NCI-H2196 (cell line): ENCODE measurements around the gene M1AP.

Experiments used
- DNase-seq: peaks from one replicate; lab custom pipeline; 2025; ENCODE audit not compliant: unreplicated experiment; lab: John Stamatoyannopoulos, UW

M1AP gene, protein sequence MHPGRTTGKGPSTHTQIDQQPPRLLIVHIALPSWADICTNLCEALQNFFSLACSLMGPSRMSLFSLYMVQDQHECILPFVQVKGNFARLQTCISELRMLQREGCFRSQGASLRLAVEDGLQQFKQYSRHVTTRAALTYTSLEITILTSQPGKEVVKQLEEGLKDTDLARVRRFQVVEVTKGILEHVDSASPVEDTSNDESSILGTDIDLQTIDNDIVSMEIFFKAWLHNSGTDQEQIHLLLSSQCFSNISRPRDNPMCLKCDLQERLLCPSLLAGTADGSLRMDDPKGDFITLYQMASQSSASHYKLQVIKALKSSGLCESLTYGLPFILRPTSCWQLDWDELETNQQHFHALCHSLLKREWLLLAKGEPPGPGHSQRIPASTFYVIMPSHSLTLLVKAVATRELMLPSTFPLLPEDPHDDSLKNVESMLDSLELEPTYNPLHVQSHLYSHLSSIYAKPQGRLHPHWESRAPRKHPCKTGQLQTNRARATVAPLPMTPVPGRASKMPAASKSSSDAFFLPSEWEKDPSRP

DNA sequence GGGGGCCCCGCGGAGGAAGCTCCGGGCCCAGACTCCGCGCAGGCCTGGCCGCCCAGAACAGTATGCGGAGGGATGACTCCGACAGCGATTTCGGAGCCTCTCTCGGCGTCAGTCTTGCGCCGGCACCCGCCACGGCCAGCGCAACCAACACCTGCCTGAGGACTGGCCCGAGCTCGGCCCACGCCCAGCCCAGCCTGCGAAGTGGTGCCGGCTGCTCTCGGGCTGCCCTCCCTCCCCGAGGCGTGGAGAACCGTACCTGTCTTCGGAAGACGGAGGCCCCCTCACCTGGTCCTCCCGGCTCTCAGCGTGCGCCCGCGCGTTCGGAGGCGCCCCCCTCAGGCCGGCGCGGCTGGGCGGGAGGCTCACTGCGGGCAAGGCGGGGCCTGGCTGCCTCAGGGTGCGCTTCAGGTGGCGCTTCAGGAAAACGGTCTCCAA, at the start of gene M1AP:
TSS of gene M1AP (minus strand) at position 322 of the 435 bp plus-strand sequence. CDS start 8,055 bp downstream, outside the sequence.
- no peak for DNase-seq

DNA sequence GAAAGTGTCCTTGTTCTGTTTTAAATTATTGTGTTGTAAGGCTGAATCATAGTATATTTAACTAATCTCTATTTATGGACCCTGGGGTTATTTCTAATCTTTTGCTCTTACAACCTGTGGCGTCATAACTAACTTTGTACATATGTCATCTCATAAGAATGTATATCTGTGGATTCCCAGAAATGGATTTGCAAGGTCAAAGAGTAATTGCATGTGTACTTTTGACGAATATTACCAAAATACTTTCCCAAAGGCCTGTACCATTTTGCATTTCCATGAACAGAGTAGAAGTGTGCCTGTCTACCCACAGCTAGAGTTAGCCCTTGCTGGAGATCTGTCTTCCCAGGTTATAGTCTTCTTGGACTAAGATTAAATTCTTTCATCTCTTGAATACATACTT, 48.7 kb upstream of the M1AP start:
- DNase-seq: no peak

DNA sequence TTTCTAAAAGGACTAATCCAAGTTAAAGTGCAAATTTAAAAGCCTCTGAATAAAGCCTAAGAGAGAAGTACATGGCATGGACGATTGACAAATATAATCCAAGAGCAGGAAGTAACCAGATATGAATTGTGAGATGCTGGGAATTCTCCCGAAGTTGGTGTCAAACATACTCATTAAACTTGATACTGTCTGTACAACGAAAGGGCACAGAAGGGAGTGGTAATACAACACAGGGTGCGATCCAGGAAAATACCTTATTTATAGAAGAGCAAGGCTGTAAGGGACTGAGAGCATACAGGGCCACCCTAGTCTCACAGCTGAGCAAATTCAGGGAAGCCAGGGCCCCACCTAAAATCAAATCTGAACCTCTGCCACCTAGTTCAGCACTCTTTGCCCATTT, 47.5 kb upstream of the M1AP start:
- DNase-seq: no peak

DNA sequence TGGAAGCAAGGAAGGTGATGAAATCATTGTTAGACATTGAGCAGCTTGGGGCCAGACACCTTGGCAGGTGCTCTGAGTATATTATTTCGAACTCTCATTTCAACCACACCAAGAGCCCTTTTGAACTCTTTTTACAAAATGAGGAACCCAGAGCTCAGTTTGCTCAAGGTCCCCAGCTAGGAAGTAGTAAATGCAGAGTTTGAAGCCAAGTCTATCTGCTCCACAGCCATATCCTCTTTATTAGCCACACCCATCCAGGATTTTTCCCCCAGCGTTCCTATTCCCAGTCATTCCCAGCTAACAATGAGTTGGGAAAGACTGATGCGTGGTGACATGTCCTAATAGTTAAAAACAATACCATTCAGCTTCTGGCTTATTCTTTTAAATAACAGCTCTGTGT, 46.2 kb upstream of the M1AP start:
- DNase-seq: peak; percentile 11

DNA sequence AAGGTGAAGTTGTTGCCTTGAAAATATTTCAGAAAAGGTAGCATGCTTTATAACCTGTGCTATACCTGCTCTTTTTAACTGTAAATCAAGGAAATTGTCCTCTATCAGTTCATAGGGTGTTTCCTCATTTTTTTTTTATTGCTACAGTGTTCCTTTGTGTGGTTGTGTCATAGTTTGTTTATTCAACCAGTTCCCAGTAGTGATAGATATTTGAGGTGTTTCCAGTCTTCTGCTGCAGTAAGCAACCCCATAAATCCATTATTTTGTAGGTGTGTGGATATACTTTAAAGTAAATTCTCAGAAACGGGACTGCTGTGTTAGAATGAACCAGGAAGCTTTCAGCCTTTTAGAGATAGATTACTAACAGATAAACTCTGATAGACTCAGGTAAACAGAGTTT, 45.5 kb upstream of the M1AP start:
- no peak for DNase-seq

DNA sequence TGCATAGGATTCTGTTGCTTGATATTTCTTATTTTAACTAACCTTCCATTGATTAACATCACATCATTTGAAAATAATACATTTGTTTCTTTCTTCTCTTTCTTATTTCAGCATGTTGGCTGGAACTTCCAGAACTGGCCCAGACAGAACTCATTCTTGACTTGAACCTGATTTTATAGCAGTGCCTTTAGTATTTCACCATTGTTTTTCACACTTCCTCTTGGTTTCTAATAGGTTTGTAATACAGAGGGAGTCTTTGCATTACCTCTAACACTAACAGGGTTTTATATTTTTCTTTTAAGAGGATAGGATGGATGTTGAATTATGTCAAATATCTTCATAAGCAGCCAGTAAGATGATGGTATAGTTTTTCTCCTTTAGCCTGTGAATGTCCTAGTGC, 45.1 kb upstream of the M1AP start:
- no peak for DNase-seq

DNA sequence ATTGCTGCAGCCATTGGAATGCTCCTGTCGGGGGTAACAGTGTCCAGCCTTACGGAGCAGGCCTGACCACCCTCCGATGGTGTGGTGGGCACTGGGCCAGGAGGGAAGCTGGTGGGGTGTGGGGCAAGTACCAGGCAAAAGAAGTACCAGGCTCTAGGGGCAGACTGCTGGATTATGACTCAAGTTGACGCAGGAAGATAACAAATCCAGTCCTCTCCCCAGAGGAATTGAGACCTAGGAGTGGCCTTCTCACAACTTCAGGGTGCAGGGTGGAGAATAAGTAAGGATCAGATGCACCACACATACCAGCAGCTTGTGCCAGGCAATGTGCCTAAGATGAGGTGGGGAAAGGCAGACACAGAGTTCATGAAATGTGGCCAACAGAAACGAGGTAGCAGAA, 43.8 kb upstream of the M1AP start:
- no peak for DNase-seq

DNA sequence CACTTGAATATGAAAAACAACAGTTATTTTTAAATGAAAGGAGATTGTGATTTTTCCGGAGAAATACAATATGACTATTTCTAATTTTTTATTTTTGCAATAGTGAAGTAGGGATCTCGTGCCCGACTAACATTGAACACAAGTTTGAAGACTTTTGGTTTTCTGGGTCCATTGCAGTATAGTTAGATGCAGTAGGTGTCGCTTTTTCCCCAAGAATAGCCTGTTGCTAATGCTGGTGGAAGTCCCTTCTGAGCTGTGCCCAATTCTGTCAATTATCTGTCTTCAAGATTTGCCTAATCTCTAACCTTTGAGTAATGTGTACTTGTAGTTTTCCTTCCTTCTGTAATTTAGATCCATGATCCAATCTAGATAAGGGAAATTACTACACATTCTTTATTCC, 42.4 kb upstream of the M1AP start:
- DNase-seq: peak; percentile 33

DNA sequence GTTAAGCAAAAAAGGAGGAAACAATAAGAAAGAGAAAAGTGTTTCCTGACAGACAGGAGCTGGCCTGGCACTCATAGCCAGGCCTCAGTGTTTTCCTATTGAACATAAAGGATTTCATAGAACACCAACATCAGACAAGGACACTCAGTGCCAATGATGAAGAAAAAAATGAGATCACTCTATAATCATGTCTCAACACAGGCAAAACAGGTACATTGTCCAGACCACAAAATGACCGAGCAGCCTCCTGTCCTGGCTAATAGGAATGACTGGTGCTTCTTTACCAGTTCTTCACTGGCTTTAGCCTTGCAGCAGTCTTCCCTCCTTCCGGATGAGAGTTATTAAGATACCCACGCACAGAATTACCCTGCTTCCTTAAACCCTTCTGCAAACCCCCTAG, 41.5 kb upstream of the M1AP start:
- DNase-seq: no peak

DNA sequence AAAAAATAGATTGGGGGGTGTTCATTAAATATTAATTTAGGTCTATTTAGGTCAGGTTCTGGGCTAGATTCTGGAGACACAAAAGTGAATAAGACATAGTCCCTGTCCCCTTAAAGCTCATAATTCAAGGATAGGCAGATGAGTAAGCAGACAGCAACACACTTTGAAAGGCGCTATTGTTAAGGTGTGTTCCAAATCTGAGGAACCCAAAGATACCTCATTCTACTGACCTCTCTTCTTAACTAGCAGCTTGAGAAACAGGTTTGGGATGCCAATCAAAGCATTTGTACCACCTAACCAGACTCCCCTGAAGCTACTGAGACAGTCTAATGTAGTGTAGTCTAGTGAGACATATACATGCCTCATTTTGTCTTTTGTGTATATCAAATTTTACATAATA, 40.8 kb upstream of the M1AP start:
- DNase-seq: no peak

DNA sequence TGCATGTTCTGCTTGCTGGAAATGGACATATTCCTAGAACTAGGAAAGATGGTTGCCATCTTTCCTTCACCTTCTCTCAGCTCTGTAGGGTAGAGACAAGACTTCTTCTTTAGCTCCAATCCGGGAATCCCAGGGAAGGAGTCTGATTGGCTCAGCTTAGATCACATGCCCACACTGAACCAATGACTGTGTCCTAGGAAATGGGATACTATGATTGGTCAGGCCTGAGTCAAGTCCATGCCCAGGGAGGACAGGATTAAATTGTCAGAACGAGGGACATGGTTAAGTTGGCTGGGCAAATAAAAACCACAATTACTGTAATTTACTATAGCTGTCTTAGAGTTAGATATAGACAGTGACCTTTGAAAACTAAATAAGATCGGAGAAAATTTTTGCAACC, 37.3 kb upstream of the M1AP start:
- DNase-seq: no peak

DNA sequence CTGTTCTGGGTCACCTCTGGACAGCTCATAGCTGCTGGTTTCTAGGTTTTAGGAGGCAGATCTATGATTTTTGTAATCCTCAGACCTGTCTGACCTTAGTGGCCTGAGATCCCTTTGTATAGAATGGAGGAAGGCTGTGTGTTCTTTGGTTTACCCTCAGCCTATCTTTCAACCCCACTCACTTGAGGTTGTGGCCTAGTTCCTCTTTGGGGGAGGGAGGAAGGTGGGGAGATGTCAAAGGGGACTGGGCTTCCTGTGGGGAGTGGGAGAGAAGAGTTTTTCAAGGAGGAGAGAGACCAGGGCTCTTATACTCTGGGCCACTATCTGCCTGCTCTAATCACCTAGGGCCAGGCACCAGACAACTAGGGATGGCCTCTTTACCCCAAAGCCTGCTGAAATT, 34.4 kb upstream of the M1AP start:
- DNase-seq: no peak

DNA sequence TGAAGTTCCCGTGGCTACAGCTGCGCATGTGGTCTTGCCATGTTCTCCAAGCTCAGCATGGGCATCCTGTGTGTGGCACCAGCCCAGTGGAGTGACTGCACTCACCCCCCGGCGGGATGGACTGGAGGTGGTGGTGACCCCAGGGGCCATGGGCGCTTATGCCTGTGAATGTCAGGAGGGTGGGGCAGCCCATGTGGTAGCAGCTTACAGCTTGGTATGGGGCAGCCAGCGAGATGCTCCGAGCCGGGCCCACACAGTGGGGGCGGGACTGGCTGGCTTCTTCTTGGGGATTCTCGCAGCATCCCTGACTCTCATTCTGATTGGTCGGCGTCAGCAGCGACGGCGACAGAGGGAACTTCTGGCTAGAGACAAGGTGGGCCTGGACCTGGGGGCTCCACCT, 31.5 kb upstream of the M1AP start:
- no peak for DNase-seq

DNA sequence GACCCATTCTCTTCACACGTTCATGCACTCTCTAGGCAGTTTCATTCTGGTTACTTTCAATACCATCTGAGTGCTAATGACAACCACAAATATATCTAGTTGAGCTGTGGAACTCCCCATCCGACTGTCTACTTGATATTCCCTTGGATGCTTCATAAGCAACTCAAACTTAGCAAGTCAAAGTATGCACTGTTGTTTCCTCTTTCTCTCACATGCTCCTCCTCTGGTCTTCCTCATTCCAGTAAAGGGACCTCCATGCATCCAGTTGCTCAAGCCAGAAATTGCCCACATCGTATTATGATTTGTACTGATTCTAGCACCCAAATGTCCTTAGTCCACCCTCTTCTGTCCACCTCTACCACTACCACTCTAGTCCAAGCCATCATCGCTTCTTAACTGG, 28.2 kb upstream of the M1AP start:
- no peak for DNase-seq

DNA sequence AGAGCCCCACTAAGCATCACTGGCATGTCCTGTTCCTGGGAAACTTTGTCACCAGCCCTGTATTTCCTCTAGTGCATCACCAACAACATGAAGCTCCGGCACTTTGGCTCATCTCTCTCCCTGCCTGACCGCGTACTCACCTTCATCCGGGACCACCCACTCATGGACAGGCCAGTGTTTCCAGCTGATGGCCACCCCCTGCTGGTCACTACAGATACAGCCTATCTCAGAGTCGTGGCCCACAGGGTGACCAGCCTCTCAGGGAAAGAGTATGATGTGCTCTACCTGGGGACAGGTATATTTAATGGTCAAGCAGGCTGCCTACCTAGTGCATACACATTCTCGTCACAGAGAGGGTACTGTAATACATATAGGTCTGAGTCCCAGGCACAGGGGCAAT, 27.0 kb upstream of the M1AP start:
- no peak for DNase-seq

DNA sequence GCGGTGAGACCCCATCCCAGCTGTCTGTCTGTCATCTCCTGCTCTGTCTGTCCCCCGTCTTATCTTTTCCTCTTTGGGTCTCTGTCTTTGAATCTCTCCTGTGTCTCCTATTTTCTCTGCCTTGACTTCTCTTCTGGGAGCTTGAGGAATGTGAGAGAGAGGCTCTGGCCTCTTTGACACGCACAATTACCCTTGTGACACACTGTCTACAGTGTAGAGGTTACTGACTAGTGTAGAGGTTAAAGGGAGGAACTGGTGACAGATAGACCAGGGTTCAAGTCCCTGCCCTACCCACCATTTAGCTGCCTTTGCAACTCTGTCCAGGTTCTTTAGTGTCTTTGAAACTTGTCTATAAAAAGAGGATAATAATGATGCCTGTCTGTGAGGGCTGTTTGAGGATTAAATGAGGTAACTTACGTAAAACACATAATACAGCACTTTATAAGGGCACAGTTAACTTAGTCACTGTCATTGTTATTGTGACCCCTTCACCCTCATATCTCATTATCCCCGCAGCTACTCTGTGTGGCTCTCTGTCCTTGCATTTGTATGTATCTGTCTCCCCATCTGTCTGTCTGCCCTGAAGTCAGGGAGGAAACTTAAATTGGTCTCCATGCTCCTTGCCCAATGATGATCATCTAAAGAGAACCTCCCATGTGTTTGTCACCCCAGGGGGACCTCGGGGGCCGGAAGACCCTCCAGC, 25.8 kb upstream of the M1AP start:
- DNase-seq: no peak

DNA sequence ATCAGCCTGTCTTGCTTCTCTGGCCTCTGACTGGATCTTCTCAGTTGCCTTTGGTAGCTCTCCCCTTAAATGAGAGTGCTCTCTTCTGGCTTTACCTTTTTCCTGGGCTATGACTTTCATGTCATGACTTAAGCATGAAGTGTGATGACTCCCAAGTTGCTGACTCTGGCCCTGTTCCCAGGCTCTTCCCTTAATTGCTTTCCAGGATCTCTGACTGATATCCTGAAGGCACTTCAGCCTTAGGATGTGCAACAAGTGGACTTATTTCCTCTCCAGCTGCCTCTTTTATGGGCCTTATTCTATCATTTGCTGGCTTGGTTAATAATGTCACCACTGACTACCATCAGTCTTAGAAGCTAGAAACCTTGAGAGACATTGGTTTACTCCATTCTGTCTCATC, 23.3 kb upstream of the M1AP start:
- DNase-seq: no peak

DNA sequence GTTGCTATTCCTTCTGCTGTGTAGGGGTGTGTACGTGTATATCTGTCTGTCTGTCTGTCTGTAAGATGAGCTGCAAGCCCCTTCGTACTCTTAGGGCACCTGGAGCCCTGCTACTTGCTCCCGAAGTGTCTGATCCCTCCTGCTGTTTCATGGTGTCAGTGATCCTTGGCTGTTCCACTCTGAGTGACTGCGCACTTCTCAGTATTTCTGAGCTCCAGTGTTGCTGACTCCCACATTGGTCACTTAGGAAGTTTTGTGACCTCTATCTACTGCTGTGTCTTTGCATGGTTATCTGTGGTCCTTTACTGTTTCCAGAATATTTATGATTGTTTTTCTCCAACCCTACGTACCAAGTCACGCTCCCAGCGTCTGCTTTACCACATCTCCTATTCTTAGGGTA, 22.1 kb upstream of the M1AP start:
- DNase-seq: no peak

DNA sequence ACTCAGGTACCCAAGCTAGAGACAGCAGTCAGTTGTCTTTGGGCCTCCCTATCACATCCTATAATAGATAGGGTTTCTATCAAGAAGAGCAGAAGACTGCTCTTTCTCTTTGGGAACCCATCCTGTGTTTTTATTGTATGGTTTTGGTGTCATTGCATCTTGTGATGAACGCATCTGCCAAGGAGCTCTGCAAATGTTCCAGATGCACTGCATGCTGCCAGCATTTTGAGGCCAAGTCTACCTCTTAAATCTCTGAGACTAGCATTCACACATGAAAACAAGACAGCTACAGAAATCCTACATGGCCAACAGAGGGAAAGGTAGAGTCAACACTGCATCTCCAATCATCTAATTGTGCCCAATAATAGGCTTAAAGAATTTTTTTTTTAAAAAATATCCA, 20.0 kb upstream of the M1AP start:
- DNase-seq: no peak

DNA sequence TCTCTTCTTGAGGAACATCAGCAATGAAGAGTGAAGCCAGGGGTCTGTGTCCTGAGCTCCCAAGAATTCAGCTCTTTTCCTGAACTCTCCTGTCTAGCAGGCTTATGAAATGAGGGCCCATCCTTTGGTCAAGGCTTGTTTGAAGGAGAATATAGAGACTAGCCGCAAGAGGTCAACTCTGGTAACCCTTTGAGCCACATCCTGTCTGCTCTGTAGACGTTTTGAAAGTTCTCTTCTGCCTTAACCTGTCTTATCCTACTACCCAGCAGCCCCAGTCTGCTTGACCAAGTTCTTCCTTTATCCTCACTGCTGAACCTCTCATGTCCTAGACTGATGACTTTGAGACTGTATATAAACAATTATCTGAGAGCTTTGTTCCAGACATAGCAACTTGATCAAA, 11.3 kb upstream of the M1AP start:
- DNase-seq: no peak

DNA sequence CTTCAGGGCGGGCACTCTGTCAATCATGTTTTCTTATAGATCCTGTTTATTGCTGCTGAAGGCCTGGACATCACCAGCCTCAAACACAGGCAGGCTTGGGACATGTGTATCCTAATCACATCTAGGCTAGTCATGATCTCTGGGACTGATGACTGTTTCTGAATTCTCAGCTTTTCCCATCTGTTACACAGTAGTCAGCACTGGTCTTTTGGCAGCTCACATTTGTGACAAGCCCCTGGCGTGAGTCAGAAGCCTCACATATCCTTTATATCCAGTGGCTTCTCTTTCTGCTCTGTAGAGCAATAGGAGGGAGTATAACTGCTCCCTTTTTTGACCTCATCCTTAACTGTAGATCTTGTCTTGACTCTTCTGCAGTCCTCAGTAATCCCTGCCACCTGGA, 10.4 kb upstream of the M1AP start:
- DNase-seq: no peak

DNA sequence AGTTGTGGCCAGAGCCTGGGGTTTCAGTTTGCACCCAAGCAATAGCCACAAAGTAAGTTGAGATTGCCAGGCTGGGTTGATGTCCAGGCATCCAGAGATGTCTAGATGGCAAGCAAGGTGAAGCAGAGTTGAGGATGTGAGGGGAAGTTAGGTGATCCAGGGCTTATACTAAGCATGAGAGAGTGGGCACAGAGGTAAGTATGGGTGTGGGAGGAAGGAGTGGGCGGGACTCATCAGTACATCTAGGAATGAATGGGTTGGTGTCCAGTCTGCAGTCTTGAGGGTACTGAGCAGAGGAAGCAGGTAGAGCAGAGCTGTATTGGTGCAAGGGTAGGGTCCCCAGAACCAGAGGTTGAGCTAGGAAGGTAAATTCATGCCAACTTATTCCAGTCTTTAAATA, 7.4 kb upstream of the M1AP start:
- no peak for DNase-seq
